CD8-positive, alpha-beta memory T cell (primary cell): Measurements from ENCODE around the gene CREB3. TPM values are rescaled to one million over a fixed set of nuclear protein-coding genes. Genes with fewer than 3 reads are reported as not detected.

Experiments
- CTCF ChIA-PET: fragments of 350-600 bp; sonication (Branson Sonifier 250); formaldehyde crosslinking; loops from one replicate; lab custom pipeline; 2021; ENCODE audit warnings: antibody characterized with exemption; lab: Charles Lee
- POLR2A ChIA-PET: fragments of 350-600 bp; sonication (Branson Sonifier 250); formaldehyde crosslinking; loops from one replicate; lab custom pipeline; 2021; ENCODE audit warnings: antibody characterized with exemption; lab: Charles Lee
- DNase-seq, 5 donors: peaks; one replicate each; pipeline versions ENCODE4 v3.0.0 to v3.0.0-alpha.2; 2020 to 2022; ENCODE audit warnings: mixed read lengths in 1 of 5
- H3K27ac ChIP-seq: one replicate; pipeline ENCODE4 v1.7.0; 2013; ENCODE audit warnings: low read depth, mild to moderate bottlenecking, low read length, moderate library complexity
- H3K27me3 ChIP-seq: 2 replicates; pipeline ENCODE4 v1.7.0; 2013; ENCODE audit warnings: low read length, mild to moderate bottlenecking; ENCODE audit not compliant: insufficient read depth, poor library complexity, severe bottlenecking
- H3K36me3 ChIP-seq: 2 replicates; pipeline ENCODE4 v1.7.0; 2013; ENCODE audit warnings: mild to moderate bottlenecking, low read length, moderate library complexity; ENCODE audit not compliant: insufficient read depth
- H3K4me1 ChIP-seq: 2 replicates; pipeline ENCODE4 v1.7.0; 2013; ENCODE audit warnings: mild to moderate bottlenecking, low read length, moderate library complexity; ENCODE audit not compliant: insufficient read depth
- H3K4me3 ChIP-seq: 2 replicates; pipeline ENCODE4 v1.7.0; 2013; ENCODE audit warnings: mild to moderate bottlenecking, low read length
- H3K9me3 ChIP-seq: 2 replicates; pipeline ENCODE4 v1.7.0; 2013; ENCODE audit warnings: mild to moderate bottlenecking, low read length
- H3K27ac Mint-ChIP-seq, 8 donors: one replicate each; pipeline ENCODE4 v1.8.0; 2020 to 2021; ENCODE audit warnings: mixed read lengths in 8 of 8, mild to moderate bottlenecking in 6 of 8, inconsistent platforms in 3 of 8, moderate library complexity in 3 of 8
- H3K27me3 Mint-ChIP-seq, 2 donors: one replicate each; pipeline ENCODE4 v1.8.0; 2020 to 2021; ENCODE audit warnings: mixed read lengths in 2 of 2, mild to moderate bottlenecking in 1 of 2, moderate library complexity in 1 of 2
- H3K36me3 Mint-ChIP-seq, 3 donors: one replicate each; pipeline ENCODE4 v1.8.0; 2020 to 2021; ENCODE audit warnings: mixed read lengths in 3 of 3, inconsistent platforms in 1 of 3, mild to moderate bottlenecking in 1 of 3
- H3K4me1 Mint-ChIP-seq, 3 donors: one replicate each; pipeline ENCODE4 v1.8.0; 2020 to 2021; ENCODE audit warnings: mixed read lengths in 3 of 3, inconsistent platforms in 1 of 3, mild to moderate bottlenecking in 1 of 3
- H3K4me3 Mint-ChIP-seq, 7 donors: one replicate each; pipeline ENCODE4 v1.8.0; 2020 to 2021; ENCODE audit warnings: mixed read lengths in 7 of 7, mild to moderate bottlenecking in 6 of 7, moderate library complexity in 4 of 7, inconsistent platforms in 2 of 7
- H3K9me3 Mint-ChIP-seq, 5 donors: one replicate each; pipeline ENCODE4 v1.8.0; 2020 to 2022; ENCODE audit warnings: mixed read lengths in 5 of 5, mild to moderate bottlenecking in 3 of 5, moderate library complexity in 2 of 5, inconsistent platforms in 1 of 5
- polyA plus RNA-seq: library from polyadenylated mRNA; unstranded; fragments of 300-500 nt; fragmentation: Illumina TruSeq; gene quantifications from one replicate; pipeline ENCODE4 v1.2.3, GENCODE V29; 2021
- total RNA-seq, 2 experiments: library from RNA; stranded (reverse); gene quantifications; one replicate each; pipeline ENCODE4 v1.2.3, GENCODE V29; 2021

CREB3 gene
- total and polyA plus RNA-seq, 3 experiments from 2014 or later = 38.0 to 53.6 (median 38.6) TPM

- peaks cover 0 to 1% (median 0%) of the 10 kb centered on the region in 3 donors for H3K4me1 Mint-ChIP-seq
- no peaks in the 10 kb centered on the region for H3K27me3 Mint-ChIP-seq
- H3K9me3 ChIP-seq = no peaks in the 10 kb centered on the region
- H3K36me3 Mint-ChIP-seq = peaks cover 15 to 53% (median 26%) of the 10 kb centered on the region in 3 donors
- no peaks in the 10 kb centered on the region for H3K9me3 Mint-ChIP-seq
- no peak overlapping the region for H3K4me3 ChIP-seq
- no peaks in the 10 kb centered on the region for H3K4me1 ChIP-seq
- DNase-seq = no peak
- peak overlapping the region in 3 of 8 donors; percentile 23 to 70 (median 58) for H3K27ac Mint-ChIP-seq
- H3K36me3 ChIP-seq = peaks cover 99% of the 10 kb centered on the region
- no peak overlapping the region for H3K27ac ChIP-seq
- H3K4me3 Mint-ChIP-seq = no peak overlapping the region
- no peaks in the 10 kb centered on the region for H3K27me3 ChIP-seq
- ChIA-PET POLR2A (no interaction called here), CTCF (interaction anchor here (1.3 to 1.6 kb wide), 2 partner anchors 45 to 94 kb away, joined by 4 to 5 read pairs; partner anchors contain the start of genes CCDC107 and RMRP)
Measured at GRCh38 chr9:35702696-35703095, 29.8 kb upstream of the CREB3 start.

GRCh38 chr9:35703906-35704672 is 28.4 kb upstream of the CREB3 start:
- Histone ChIP-seq H3K36me3 (peaks cover 99% of the 10 kb centered on the region), H3K27ac (no peak overlapping the region), H3K27me3 (no peaks in the 10 kb centered on the region), H3K4me3 (no peak overlapping the region), H3K9me3 (no peaks in the 10 kb centered on the region), H3K4me1 (no peaks in the 10 kb centered on the region)
- no peak overlapping the region for H3K4me3 Mint-ChIP-seq
- no peak for DNase-seq
- ChIA-PET POLR2A (no interaction called here), CTCF (interaction anchor here (0.8 to 5.5 kb wide), 3 partner anchors 8 to 95 kb away, joined by 3 to 33 read pairs (median 5); no protein-coding TSS in a partner anchor)
- no peaks in the 10 kb centered on the region for H3K9me3 Mint-ChIP-seq
- H3K27ac Mint-ChIP-seq = peak overlapping the region in 2 of 8 donors; percentile 46 to 54
- peaks cover 0 to 4% (median 1%) of the 10 kb centered on the region in 3 donors for H3K4me1 Mint-ChIP-seq
- H3K36me3 Mint-ChIP-seq = peaks cover 16 to 67% (median 32%) of the 10 kb centered on the region in 3 donors
- peaks cover 0 to 2% of the 10 kb centered on the region in 2 donors for H3K27me3 Mint-ChIP-seq

- Histone ChIP-seq H3K27me3 (no peaks in the 10 kb centered on the region), H3K4me1 (no peaks in the 10 kb centered on the region), H3K4me3 (no peak overlapping the region), H3K36me3 (peaks cover 93% of the 10 kb centered on the region), H3K27ac (no peak overlapping the region), H3K9me3 (no peaks in the 10 kb centered on the region)
- DNase-seq = no peak
- Mint-ChIP-seq H3K9me3 (no peaks in the 10 kb centered on the region), H3K4me1 (peaks cover 0 to 4% (median 1%) of the 10 kb centered on the region in 3 donors), H3K4me3 (no peak overlapping the region), H3K36me3 (peaks cover 16 to 73% (median 32%) of the 10 kb centered on the region in 3 donors), H3K27me3 (peaks cover 0 to 2% of the 10 kb centered on the region in 2 donors), H3K27ac (peak overlapping the region in 1 of 8 donors; percentile 79)
- ChIA-PET POLR2A (no interaction called here), CTCF (interaction anchor here (0.8 to 5.5 kb wide), 3 partner anchors 9 to 94 kb away, joined by 3 to 33 read pairs (median 12); no protein-coding TSS in a partner anchor)
Measured at GRCh38 chr9:35705372-35705771, 27.1 kb upstream of the CREB3 start.

- peaks cover 20 to 79% (median 34%) of the 10 kb centered on the region in 3 donors for H3K36me3 Mint-ChIP-seq
- POLR2A ChIA-PET = interaction anchor here (0.9 kb wide), 1 partner anchor 25 kb away, joined by 3 read pairs; no protein-coding TSS in a partner anchor
Measured at GRCh38 chr9:35705836-35706430, 26.5 kb upstream of the CREB3 start.

DNA sequence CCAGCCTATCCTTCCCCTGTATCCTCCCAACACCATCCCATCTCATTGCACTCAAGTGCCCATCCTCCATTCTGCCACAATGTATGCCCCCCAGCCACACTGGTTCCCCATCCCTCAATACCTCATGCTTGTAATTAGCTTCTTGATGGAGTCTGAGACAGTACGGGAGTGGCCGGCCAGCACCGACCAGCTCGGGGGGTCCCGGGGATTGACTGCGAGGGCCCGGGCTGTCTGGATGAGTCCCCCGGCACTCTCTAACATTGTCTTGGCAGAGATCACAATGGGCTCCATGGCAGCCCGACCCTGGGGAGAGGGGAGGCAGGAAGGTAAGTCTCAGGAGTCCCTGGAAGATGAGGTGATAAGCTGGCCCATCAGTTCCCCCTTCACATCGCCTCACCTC is 25.5 kb upstream of the CREB3 start:
- peaks cover 23 to 89% (median 35%) of the 10 kb centered on the region in 3 donors for H3K36me3 Mint-ChIP-seq
- POLR2A ChIA-PET = interaction anchor here (0.9 kb wide), 1 partner anchor 24 kb away, joined by 3 read pairs; no protein-coding TSS in a partner anchor
- H3K27ac ChIP-seq = no peak overlapping the region

More at GRCh38 chr9:35705836-35706430, 26.5 kb upstream of the CREB3 start:
- no peaks in the 10 kb centered on the region for H3K9me3 Mint-ChIP-seq
- H3K27me3 Mint-ChIP-seq = peaks cover 0 to 2% of the 10 kb centered on the region in 2 donors
- no peak overlapping the region for H3K4me3 Mint-ChIP-seq
- no peak overlapping the region for H3K27ac ChIP-seq
- DNase-seq = no peak
- H3K27me3 ChIP-seq = no peaks in the 10 kb centered on the region
- H3K4me1 ChIP-seq = no peaks in the 10 kb centered on the region
- CTCF ChIA-PET = interaction anchor here (0.6 to 5.5 kb wide), 5 partner anchors 10 to 822 kb away, joined by 3 to 33 read pairs (median 4); no protein-coding TSS in a partner anchor
- H3K36me3 ChIP-seq = peaks cover 93% of the 10 kb centered on the region
- H3K27ac Mint-ChIP-seq = peak overlapping the region in 1 of 8 donors; percentile 71
- peaks cover 0 to 4% (median 1%) of the 10 kb centered on the region in 3 donors for H3K4me1 Mint-ChIP-seq
- no peaks in the 10 kb centered on the region for H3K9me3 ChIP-seq
- no peak overlapping the region for H3K4me3 ChIP-seq

GRCh38 chr9:35708146-35708545 is 24.3 kb upstream of the CREB3 start:
- Histone ChIP-seq H3K27ac (no peak overlapping the region), H3K9me3 (no peaks in the 10 kb centered on the region), H3K36me3 (peaks cover 90% of the 10 kb centered on the region), H3K4me3 (no peak overlapping the region), H3K4me1 (no peaks in the 10 kb centered on the region), H3K27me3 (no peaks in the 10 kb centered on the region)
- Mint-ChIP-seq H3K27me3 (peaks cover 0 to 2% of the 10 kb centered on the region in 2 donors), H3K4me1 (peaks cover 0 to 4% (median 1%) of the 10 kb centered on the region in 3 donors), H3K9me3 (no peaks in the 10 kb centered on the region), H3K4me3 (peak overlapping the region in 1 of 7 donors; percentile 64), H3K36me3 (peaks cover 23 to 92% (median 32%) of the 10 kb centered on the region in 3 donors), H3K27ac (peak overlapping the region in 6 of 8 donors; percentile 34 to 96 (median 38))
- POLR2A ChIA-PET = interaction anchor here (0.6 kb wide), 1 partner anchor 19 kb away, joined by 3 read pairs; no protein-coding TSS in a partner anchor
- CTCF ChIA-PET = interaction anchor here (0.6 to 5.5 kb wide), 4 partner anchors 12 to 104 kb away, joined by 3 to 33 read pairs (median 8); partner anchors contain the start of genes CCDC107 and RMRP
- DNase-seq = no peak

More for the DNA sequence above, 25.5 kb upstream of the CREB3 start:
- peaks cover 0 to 4% (median 1%) of the 10 kb centered on the region in 3 donors for H3K4me1 Mint-ChIP-seq
- Histone ChIP-seq H3K9me3 (no peaks in the 10 kb centered on the region), H3K4me3 (no peak overlapping the region), H3K4me1 (no peaks in the 10 kb centered on the region), H3K27me3 (no peaks in the 10 kb centered on the region), H3K36me3 (peaks cover 93% of the 10 kb centered on the region)
- H3K4me3 Mint-ChIP-seq = no peak overlapping the region
- peaks cover 0 to 2% of the 10 kb centered on the region in 2 donors for H3K27me3 Mint-ChIP-seq
- no peak for DNase-seq
- peak overlapping the region in 5 of 8 donors; percentile 32 to 57 (median 47) for H3K27ac Mint-ChIP-seq
- CTCF ChIA-PET = interaction anchor here (1.4 to 5.5 kb wide), 5 partner anchors 11 to 175 kb away, joined by 3 to 33 read pairs (median 4); partner anchors contain the start of genes CCDC107 and RMRP
- H3K9me3 Mint-ChIP-seq = no peaks in the 10 kb centered on the region

DNA sequence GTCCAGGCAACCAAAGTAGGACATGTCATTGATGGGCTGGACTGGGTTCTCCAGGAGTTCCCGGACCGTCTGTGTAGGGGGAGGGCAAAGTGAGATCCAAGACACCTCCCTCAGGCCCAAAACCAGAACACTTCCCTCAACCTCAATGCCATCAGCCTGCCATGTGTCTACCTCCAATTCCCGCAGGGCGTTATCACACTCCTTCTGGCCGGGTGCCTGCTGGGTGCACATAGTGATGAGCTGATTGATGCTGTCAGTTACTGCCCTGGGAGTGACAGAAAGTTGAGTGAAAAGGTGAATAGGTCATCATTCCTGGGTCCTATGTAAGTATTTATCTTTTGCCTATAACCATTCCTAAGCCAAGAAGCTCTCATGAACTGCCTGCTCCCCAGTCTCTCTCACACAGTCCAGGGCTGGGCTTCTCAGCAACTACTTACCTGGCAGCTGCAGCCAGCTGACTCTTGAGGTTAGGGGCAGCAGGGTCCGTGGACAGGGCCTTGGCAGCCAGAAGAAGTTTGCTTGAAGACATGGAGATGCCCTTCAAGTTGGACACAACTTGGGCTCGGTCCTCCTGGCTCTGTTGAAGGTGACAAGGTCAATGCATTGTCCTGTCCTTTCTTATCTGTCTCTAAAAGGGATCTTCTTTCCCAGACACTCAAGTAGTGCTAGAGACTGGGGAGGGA is 21.5 kb upstream of the CREB3 start:
- H3K27ac Mint-ChIP-seq = peak overlapping the region in 1 of 8 donors; percentile 11
- Histone ChIP-seq H3K27me3 (no peaks in the 10 kb centered on the region), H3K4me3 (no peak overlapping the region), H3K9me3 (no peaks in the 10 kb centered on the region), H3K4me1 (no peaks in the 10 kb centered on the region), H3K27ac (no peak overlapping the region), H3K36me3 (peaks cover 89% of the 10 kb centered on the region)
- no peaks in the 10 kb centered on the region for H3K9me3 Mint-ChIP-seq
- no peak for DNase-seq
- peaks cover 0 to 4% (median 1%) of the 10 kb centered on the region in 3 donors for H3K4me1 Mint-ChIP-seq
- ChIA-PET CTCF (interaction anchor here (0.8 to 5.5 kb wide), 4 partner anchors 15 to 100 kb away, joined by 3 to 40 read pairs (median 3); partner anchors contain the start of genes CREB3 and TLN1), POLR2A (interaction anchor here (0.5 to 0.9 kb wide), 2 partner anchors 61 to 105 kb away, joined by 6 read pairs; no protein-coding TSS in a partner anchor)
- H3K36me3 Mint-ChIP-seq = peaks cover 19 to 92% (median 25%) of the 10 kb centered on the region in 3 donors
- H3K27me3 Mint-ChIP-seq = peaks cover 0 to 2% of the 10 kb centered on the region in 2 donors
- H3K4me3 Mint-ChIP-seq = no peak overlapping the region
